ENCODE results near the gene NCAPH2.

- TF ChIP-seq YY1 (IDR thresholded peaks at IDR 0.05; ENCODE audit: insufficient read depth, insufficient read length) = no peak
- TF ChIP-seq ZNF274 (IDR thresholded peaks at IDR 0.05; ENCODE audit: low read depth, low read length) = no peak
These were observed 60.6 kb downstream of the NCAPH2 start for GRCh38 chr22:50568626-50569025.

Data from NT2/D1 (cell line).